Immature natural killer cell (primary cell): ENCODE data around the gene RFXANK. TPM values are rescaled to one million over a fixed set of nuclear protein-coding genes. Genes with fewer than 3 reads are reported as not detected.

Experiments
- DNase-seq, 3 donors: peaks; one replicate each; pipeline ENCODE4 v3.0.0; 2022; ENCODE audit warnings: mixed read lengths in 1 of 3
- H3K27ac Mint-ChIP-seq, 6 donors: one replicate each; pipeline ENCODE4 v1.8.0; 2020; ENCODE audit warnings: mixed read lengths in 6 of 6, mild to moderate bottlenecking in 5 of 6, inconsistent platforms in 4 of 6, moderate library complexity in 3 of 6
- H3K27me3 Mint-ChIP-seq, 3 donors: one replicate each; pipeline ENCODE4 v1.8.0; 2020 to 2021; ENCODE audit warnings: low read depth in 3 of 3, mild to moderate bottlenecking in 3 of 3, mixed read lengths in 3 of 3, moderate library complexity in 3 of 3, inconsistent platforms in 1 of 3
- H3K36me3 Mint-ChIP-seq, 3 donors: one replicate each; pipeline ENCODE4 v1.8.0; 2020; ENCODE audit warnings: mixed read lengths in 3 of 3, inconsistent platforms in 2 of 3, mild to moderate bottlenecking in 2 of 3
- H3K4me1 Mint-ChIP-seq, 2 donors: one replicate each; pipeline ENCODE4 v1.8.0; 2020; ENCODE audit warnings: inconsistent platforms in 2 of 2, mild to moderate bottlenecking in 2 of 2, mixed read lengths in 2 of 2, moderate library complexity in 1 of 2
- H3K4me3 Mint-ChIP-seq, 5 donors: one replicate each; pipeline ENCODE4 v1.8.0; 2020; ENCODE audit warnings: mild to moderate bottlenecking in 5 of 5, mixed read lengths in 5 of 5, inconsistent platforms in 3 of 5, moderate library complexity in 3 of 5
- H3K9me3 Mint-ChIP-seq, 6 donors: one replicate each; pipeline ENCODE4 v1.8.0; 2020; ENCODE audit warnings: mild to moderate bottlenecking in 6 of 6, mixed read lengths in 6 of 6, inconsistent platforms in 4 of 6, moderate library complexity in 3 of 6
- polyA plus RNA-seq, 3 donors: library from polyadenylated mRNA; unstranded; fragments of 300-500 nt; fragmentation: Illumina TruSeq; gene quantifications; one replicate each; pipeline ENCODE4 v1.2.3, GENCODE V29; 2021

Gene RFXANK
- polyA plus RNA-seq, 3 donors from 2014 or later = 93.2 to 105 (median 93.4) TPM

DNA sequence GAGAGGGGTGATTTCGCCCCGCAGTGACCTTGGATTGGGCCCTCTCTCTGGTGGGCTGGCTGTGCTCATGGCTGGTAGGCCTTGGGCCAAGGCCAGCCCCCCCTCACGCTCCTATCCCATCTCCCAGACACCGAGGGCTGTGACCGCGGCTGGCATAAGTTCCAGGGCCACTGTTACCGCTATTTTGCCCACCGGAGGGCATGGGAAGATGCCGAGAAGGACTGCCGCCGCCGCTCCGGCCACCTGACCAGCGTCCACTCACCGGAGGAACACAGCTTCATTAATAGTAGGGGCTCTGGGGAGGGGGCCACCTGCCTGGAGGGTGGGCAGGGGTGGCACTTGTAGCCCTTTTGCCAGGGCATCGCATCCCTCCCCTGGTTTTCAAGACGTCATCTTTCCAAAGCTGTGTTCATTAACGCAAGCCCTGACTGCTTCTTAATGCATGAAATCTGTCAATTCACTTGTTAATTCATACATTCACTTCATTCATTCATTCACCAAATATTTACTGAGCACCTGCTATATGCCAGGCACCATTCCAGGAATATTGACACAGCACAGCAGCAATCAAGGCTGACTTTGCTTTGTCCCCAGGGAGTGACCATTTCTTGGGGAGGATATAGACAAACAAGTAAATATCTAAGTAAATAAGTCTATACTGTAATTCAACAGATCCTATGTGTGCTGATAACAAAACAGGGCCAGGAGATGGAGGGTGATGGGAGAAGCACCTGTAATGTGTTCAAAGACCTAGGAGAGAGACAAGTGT, 46.3 kb downstream of the RFXANK start:
- DNase-seq = no peak
- Mint-ChIP-seq H3K27ac (no peak overlapping the region), H3K36me3 (no peaks in the 10 kb centered on the region), H3K4me1 (no peaks in the 10 kb centered on the region), H3K27me3 (peaks cover 0 to 6% (median 0%) of the 10 kb centered on the region in 3 donors), H3K4me3 (no peak overlapping the region), H3K9me3 (peaks cover 3 to 28% (median 17%) of the 10 kb centered on the region in 6 donors)

DNA sequence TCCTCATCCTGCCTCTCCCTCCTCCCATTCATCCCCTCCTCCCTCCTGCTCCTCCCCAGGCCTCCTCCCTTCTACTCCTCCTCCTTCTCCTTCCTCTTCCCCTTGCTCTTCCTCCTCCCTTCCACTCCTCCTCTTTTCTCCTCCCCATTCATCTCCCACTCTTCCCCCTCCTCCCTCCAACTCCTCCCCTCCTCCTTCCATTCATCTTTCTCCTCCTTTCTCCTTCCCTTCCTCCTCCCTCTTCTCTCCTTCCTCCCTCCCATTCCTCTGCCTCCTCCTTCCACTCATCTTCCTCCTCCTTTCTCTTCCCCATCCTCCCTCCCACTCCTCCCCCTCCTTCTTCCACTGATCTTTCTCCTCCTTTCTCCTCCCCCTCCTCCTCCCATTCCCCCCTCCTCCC, 47.6 kb downstream of the RFXANK start:
- Mint-ChIP-seq H3K27me3 (peaks cover 0 to 6% (median 2%) of the 10 kb centered on the region in 3 donors), H3K4me3 (no peak overlapping the region), H3K9me3 (peaks cover 3 to 14% (median 8%) of the 10 kb centered on the region in 6 donors), H3K27ac (no peak overlapping the region), H3K36me3 (no peaks in the 10 kb centered on the region), H3K4me1 (no peaks in the 10 kb centered on the region)
- no peak for DNase-seq

DNA sequence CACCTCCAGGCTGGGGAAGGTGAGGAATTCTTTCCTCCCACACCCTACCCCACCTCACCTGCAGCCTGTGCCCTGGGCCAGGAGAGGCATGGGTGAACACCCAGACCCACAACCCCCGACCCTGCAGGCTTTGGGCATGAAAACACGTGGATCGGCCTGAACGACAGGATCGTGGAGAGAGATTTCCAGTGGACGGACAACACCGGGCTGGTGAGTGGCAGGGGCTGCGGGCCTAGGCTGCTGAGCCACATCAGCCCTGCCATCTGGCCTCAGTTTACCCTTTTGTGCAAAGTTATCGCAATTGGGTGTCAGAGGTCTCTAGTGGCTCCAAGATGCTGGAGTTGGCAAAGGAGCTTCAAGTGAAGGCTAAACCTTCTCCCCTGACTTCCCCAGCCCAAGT, 48.4 kb downstream of the RFXANK start:
- H3K4me1 Mint-ChIP-seq = no peaks in the 10 kb centered on the region
- DNase-seq = no peak
- no peaks in the 10 kb centered on the region for H3K36me3 Mint-ChIP-seq
- peaks cover 0 to 6% (median 2%) of the 10 kb centered on the region in 3 donors for H3K27me3 Mint-ChIP-seq
- H3K9me3 Mint-ChIP-seq = peaks cover 3 to 10% (median 8%) of the 10 kb centered on the region in 6 donors
- H3K27ac Mint-ChIP-seq = no peak overlapping the region
- no peak overlapping the region for H3K4me3 Mint-ChIP-seq

DNA sequence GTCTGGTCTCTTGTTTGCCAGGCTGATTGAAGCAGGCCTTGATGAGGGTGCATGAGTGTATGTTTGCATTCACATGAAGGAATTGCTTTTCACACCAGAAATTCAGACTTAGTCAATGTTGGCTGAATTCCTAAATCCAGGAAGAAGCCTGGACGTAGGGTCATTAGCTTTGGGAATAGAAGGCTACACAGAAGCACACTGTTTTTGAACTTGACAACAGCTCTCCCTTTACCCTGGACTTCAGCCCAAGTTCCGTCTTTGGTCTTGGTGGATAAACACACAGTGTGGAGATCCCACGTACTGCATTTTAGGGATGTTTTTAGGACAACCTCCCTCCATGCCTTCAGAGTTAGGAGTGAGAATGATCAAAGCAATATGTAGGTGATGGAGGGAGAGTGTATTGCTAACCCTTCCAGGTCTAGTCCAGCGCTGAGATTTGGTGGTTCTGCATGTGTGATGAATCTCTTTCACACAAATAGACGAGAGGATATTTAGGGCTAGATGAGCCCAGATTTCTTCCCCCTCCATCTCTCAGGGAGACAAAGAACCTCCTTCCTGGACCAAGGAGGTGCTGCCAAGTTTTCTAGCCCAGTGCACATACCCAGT, 58.2 kb downstream of the RFXANK start:
- Mint-ChIP-seq H3K27ac (no peak overlapping the region), H3K36me3 (peaks cover 0 to 4% (median 0%) of the 10 kb centered on the region in 3 donors), H3K4me3 (no peak overlapping the region), H3K27me3 (peaks cover 0 to 5% (median 2%) of the 10 kb centered on the region in 3 donors), H3K9me3 (no peaks in the 10 kb centered on the region), H3K4me1 (no peaks in the 10 kb centered on the region)
- DNase-seq = no peak

Other genes with a start within 250 kb of the RFXANK start
- 10 to 100 TPM in 1 of 3 donors, 1 to 10 TPM in 2; 7.4 to 19.4 (median 7.9) TPM for gene SUGP2, start 158.7 kb upstream of the RFXANK start, polyA plus RNA-seq
- 10 to 100 TPM; 45.8 to 58.4 (median 49.9) TPM for gene ARMC6, start 158.7 kb upstream of the RFXANK start, polyA plus RNA-seq
- gene SLC25A42, start 128.3 kb upstream of the RFXANK start, polyA plus RNA-seq = 10 to 100 TPM; 10.4 to 24.8 (median 12.9) TPM
- gene TMEM161A, start 53.8 kb upstream of the RFXANK start, polyA plus RNA-seq = 10 to 100 TPM; 22.0 to 44.4 (median 32.3) TPM
- under 1 TPM in 2 of 3 donors, not detected in 1; 0.35 to 0.82 TPM for gene MEF2B, start 22.0 kb upstream of the RFXANK start, polyA plus RNA-seq
- gene BORCS8, start 106 bp upstream of the RFXANK start, polyA plus RNA-seq = 10 to 100 TPM; 20.3 to 29.6 (median 26.9) TPM
- gene NR2C2AP, start 11.2 kb downstream of the RFXANK start, polyA plus RNA-seq = 10 to 100 TPM; 15.4 to 27.2 (median 26.8) TPM
- gene NCAN, start 19.7 kb downstream of the RFXANK start, polyA plus RNA-seq = not detected
- gene TM6SF2, start 81.0 kb downstream of the RFXANK start, polyA plus RNA-seq = not detected
- gene SUGP1, start 128.3 kb downstream of the RFXANK start, polyA plus RNA-seq = 10 to 100 TPM; 25.4 to 47.1 (median 27.7) TPM
- 10 to 100 TPM in 2 of 3 donors, 1 to 10 TPM in 1; 8.5 to 25.5 (median 21.0) TPM for gene MAU2, start 128.6 kb downstream of the RFXANK start, polyA plus RNA-seq
- 10 to 100 TPM in 2 of 3 donors, 1 to 10 TPM in 1; 8.8 to 48.5 (median 21.0) TPM for gene GATAD2A, start 213.4 kb downstream of the RFXANK start, polyA plus RNA-seq